Activated T-helper 17 cell treated with anti-CD3 and anti-CD28 coated beads, Interleukin-2, amount 50 U/mL, for 72 hours (primary cell): ENCODE data around the gene RALGPS1. TPM values are rescaled to one million over a fixed set of nuclear protein-coding genes. Genes with fewer than 3 reads are reported as not detected.

Experiments
- ATAC-seq: fragments of 150-1000 bp; cut with Tn5 transposase; replicated peaks from 2 replicates; pipeline ENCODE4 v1.10.0; 2021; ENCODE audit warnings: mild to moderate bottlenecking, moderate library complexity
- H3K27ac Mint-ChIP-seq: one replicate; pipeline ENCODE4 v1.8.0; 2022; ENCODE audit warnings: mixed read lengths
- H3K27me3 Mint-ChIP-seq: one replicate; pipeline ENCODE4 v1.8.0; 2022; ENCODE audit warnings: mixed read lengths
- H3K36me3 Mint-ChIP-seq: one replicate; pipeline ENCODE4 v1.8.0; 2022; ENCODE audit warnings: low read depth, mild to moderate bottlenecking, mixed read lengths
- H3K4me1 Mint-ChIP-seq: one replicate; pipeline ENCODE4 v1.8.0; 2022; ENCODE audit warnings: mixed read lengths
- H3K4me3 Mint-ChIP-seq: one replicate; pipeline ENCODE4 v1.8.0; 2022; ENCODE audit warnings: mild to moderate bottlenecking, mixed read lengths
- H3K9me3 Mint-ChIP-seq: one replicate; pipeline ENCODE4 v1.8.0; 2022; ENCODE audit warnings: mixed read lengths
- total RNA-seq, 2 donors: library from RNA; stranded (reverse); gene quantifications; one replicate each; pipeline ENCODE4 v1.2.3, GENCODE V29; 2022

The RALGPS1 gene
- total RNA-seq, 2 donors from 2014 or later = 2.3 to 3.4 TPM

- no peak overlapping the region for H3K27ac Mint-ChIP-seq
These were observed 269.4 kb downstream of the RALGPS1 start for GRCh38 chr9:127183814-127184582.

GRCh38 chr9:127184641-127185040 lies 270.1 kb downstream of the RALGPS1 start:
- Mint-ChIP-seq H3K4me3 (no peak overlapping the region), H3K36me3 (no peaks in the 10 kb centered on the region), H3K27ac (no peak overlapping the region), H3K27me3 (no peaks in the 10 kb centered on the region), H3K4me1 (no peaks in the 10 kb centered on the region), H3K9me3 (no peaks in the 10 kb centered on the region)
- no peak for ATAC-seq

More at GRCh38 chr9:127183814-127184582, 269.4 kb downstream of the RALGPS1 start:
- H3K4me1 Mint-ChIP-seq = no peaks in the 10 kb centered on the region
- no peaks in the 10 kb centered on the region for H3K36me3 Mint-ChIP-seq
- H3K4me3 Mint-ChIP-seq = no peak overlapping the region
- H3K27me3 Mint-ChIP-seq = no peaks in the 10 kb centered on the region
- H3K9me3 Mint-ChIP-seq = no peaks in the 10 kb centered on the region
- no peak for ATAC-seq

DNA sequence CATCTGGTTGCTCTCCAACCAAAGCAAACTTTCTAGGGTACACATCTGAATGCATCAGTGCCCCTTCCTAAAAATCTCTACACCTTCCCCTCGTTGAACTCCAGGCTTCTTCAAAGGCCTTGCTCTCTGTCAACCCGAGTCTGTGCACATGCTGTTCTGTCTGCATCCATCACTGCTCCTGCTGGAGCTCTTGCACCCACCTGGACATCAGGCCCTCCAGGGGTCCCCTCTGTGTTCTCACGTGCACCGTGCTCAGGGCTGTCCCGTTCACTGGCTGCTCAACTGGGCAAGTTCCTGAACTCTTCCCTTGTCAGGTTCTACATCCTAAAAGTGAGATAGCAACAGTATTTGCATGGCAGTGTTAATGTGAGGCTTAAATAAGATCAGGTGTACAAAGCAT lies 270.6 kb downstream of the RALGPS1 start:
- no peak for ATAC-seq
- H3K4me1 Mint-ChIP-seq = no peaks in the 10 kb centered on the region
- H3K36me3 Mint-ChIP-seq = no peaks in the 10 kb centered on the region
- H3K4me3 Mint-ChIP-seq = no peak overlapping the region
- H3K27me3 Mint-ChIP-seq = no peaks in the 10 kb centered on the region
- H3K9me3 Mint-ChIP-seq = no peaks in the 10 kb centered on the region
- no peak overlapping the region for H3K27ac Mint-ChIP-seq

GRCh38 chr9:127185931-127186781 lies 271.6 kb downstream of the RALGPS1 start:
- ATAC-seq = no peak
- no peaks in the 10 kb centered on the region for H3K9me3 Mint-ChIP-seq
- no peaks in the 10 kb centered on the region for H3K4me1 Mint-ChIP-seq
- H3K27ac Mint-ChIP-seq = no peak overlapping the region
- H3K36me3 Mint-ChIP-seq = no peaks in the 10 kb centered on the region
- H3K4me3 Mint-ChIP-seq = no peak overlapping the region
- no peaks in the 10 kb centered on the region for H3K27me3 Mint-ChIP-seq

DNA sequence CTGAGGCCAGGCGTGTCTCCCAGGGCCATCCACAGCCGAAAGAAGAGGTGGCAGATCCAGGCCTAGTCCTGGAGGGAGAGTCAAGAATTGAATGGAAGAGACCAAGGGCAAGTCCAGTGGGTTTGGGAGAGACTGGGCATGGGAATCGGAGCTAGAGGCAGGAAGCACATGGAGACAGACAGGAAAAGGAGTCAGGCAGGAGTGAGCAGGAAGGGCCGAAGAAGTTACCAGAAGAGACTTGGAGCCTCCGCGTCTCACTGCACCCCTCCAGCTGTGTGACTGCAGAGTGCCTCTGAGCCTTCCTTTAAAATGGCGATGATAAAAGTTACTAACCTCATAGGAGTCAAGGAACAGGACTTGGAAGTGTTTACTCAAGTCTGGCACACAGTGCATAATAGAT lies 272.2 kb downstream of the RALGPS1 start:
- no peak for ATAC-seq
- Mint-ChIP-seq H3K4me3 (no peak overlapping the region), H3K27me3 (no peaks in the 10 kb centered on the region)

GRCh38 chr9:127187231-127187956 lies 272.8 kb downstream of the RALGPS1 start:
- Mint-ChIP-seq H3K9me3 (no peaks in the 10 kb centered on the region), H3K4me1 (no peaks in the 10 kb centered on the region), H3K36me3 (no peaks in the 10 kb centered on the region), H3K4me3 (no peak overlapping the region), H3K27ac (no peak overlapping the region), H3K27me3 (no peaks in the 10 kb centered on the region)
- ATAC-seq = no peak

More for the DNA sequence above, 272.2 kb downstream of the RALGPS1 start:
- Mint-ChIP-seq H3K27ac (no peak overlapping the region), H3K9me3 (no peaks in the 10 kb centered on the region), H3K4me1 (no peaks in the 10 kb centered on the region), H3K36me3 (no peaks in the 10 kb centered on the region)

GRCh38 chr9:127188396-127188795 lies 273.8 kb downstream of the RALGPS1 start:
- ATAC-seq = no peak
- H3K4me1 Mint-ChIP-seq = no peaks in the 10 kb centered on the region
- H3K36me3 Mint-ChIP-seq = no peaks in the 10 kb centered on the region
- H3K27me3 Mint-ChIP-seq = no peaks in the 10 kb centered on the region
- H3K9me3 Mint-ChIP-seq = no peaks in the 10 kb centered on the region
- H3K4me3 Mint-ChIP-seq = no peak overlapping the region
- H3K27ac Mint-ChIP-seq = no peak overlapping the region

- no peaks in the 10 kb centered on the region for H3K27me3 Mint-ChIP-seq
These were observed 275.0 kb downstream of the RALGPS1 start for GRCh38 chr9:127189628-127190027.

GRCh38 chr9:127192744-127193143 lies 278.2 kb downstream of the RALGPS1 start:
- ATAC-seq = no peak
- no peaks in the 10 kb centered on the region for H3K9me3 Mint-ChIP-seq
- H3K36me3 Mint-ChIP-seq = no peaks in the 10 kb centered on the region
- no peak overlapping the region for H3K4me3 Mint-ChIP-seq
- H3K27ac Mint-ChIP-seq = no peak overlapping the region
- no peaks in the 10 kb centered on the region for H3K4me1 Mint-ChIP-seq
- H3K27me3 Mint-ChIP-seq = no peaks in the 10 kb centered on the region

More at GRCh38 chr9:127189628-127190027, 275.0 kb downstream of the RALGPS1 start:
- H3K4me3 Mint-ChIP-seq = no peak overlapping the region
- no peaks in the 10 kb centered on the region for H3K9me3 Mint-ChIP-seq
- H3K4me1 Mint-ChIP-seq = no peaks in the 10 kb centered on the region
- ATAC-seq = no peak
- no peak overlapping the region for H3K27ac Mint-ChIP-seq
- H3K36me3 Mint-ChIP-seq = no peaks in the 10 kb centered on the region

- H3K9me3 Mint-ChIP-seq = no peaks in the 10 kb centered on the region
- no peak overlapping the region for H3K4me3 Mint-ChIP-seq
- no peaks in the 10 kb centered on the region for H3K27me3 Mint-ChIP-seq
- H3K36me3 Mint-ChIP-seq = no peaks in the 10 kb centered on the region
- no peaks in the 10 kb centered on the region for H3K4me1 Mint-ChIP-seq
- H3K27ac Mint-ChIP-seq = no peak overlapping the region
- no peak for ATAC-seq
These were observed 278.9 kb downstream of the RALGPS1 start for GRCh38 chr9:127193483-127193882.

DNA sequence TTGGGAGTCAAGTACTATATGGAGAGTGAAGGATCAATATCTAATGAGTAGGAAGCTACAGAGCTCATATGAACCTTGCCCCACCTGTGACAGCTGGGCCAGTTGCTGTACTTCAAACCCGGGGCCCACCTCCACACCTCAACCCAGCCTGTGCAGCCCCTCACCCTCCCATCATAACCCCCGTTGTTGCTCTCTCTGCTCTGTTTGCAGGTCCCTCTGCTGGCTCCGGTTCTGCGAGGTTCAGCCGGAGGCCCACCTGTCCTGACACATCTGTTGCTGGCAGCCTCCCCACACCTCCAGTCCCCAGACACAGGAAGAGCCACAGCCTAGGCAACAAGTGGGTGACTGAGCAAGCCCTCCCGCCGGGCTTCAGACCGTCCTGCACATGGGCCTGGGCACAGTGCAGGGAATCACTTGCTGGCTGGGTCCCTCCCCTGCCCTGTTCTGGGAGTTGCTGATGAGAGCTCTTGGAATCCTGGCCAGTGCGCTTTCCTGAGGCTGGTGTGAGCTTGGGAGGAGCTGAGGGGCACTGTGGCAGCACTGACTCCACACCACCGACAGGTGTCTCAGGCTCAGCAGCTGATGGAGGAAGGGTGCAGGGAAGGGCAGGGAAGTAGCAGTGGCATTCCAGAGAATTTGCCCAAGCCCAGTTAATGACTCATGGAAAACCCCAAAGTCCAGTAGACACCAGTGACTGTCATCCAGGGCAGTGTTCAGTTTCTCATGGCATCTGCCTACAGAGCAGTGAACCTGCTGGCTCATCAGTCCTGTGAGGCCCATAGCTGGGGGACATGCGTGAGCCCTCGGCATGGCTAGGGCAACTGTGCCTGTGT lies 280.5 kb downstream of the RALGPS1 start:
- H3K4me1 Mint-ChIP-seq = no peaks in the 10 kb centered on the region
- no peaks in the 10 kb centered on the region for H3K27me3 Mint-ChIP-seq
- no peaks in the 10 kb centered on the region for H3K9me3 Mint-ChIP-seq
- H3K27ac Mint-ChIP-seq = no peak overlapping the region
- ATAC-seq = no peak
- no peaks in the 10 kb centered on the region for H3K36me3 Mint-ChIP-seq
- H3K4me3 Mint-ChIP-seq = no peak overlapping the region

DNA sequence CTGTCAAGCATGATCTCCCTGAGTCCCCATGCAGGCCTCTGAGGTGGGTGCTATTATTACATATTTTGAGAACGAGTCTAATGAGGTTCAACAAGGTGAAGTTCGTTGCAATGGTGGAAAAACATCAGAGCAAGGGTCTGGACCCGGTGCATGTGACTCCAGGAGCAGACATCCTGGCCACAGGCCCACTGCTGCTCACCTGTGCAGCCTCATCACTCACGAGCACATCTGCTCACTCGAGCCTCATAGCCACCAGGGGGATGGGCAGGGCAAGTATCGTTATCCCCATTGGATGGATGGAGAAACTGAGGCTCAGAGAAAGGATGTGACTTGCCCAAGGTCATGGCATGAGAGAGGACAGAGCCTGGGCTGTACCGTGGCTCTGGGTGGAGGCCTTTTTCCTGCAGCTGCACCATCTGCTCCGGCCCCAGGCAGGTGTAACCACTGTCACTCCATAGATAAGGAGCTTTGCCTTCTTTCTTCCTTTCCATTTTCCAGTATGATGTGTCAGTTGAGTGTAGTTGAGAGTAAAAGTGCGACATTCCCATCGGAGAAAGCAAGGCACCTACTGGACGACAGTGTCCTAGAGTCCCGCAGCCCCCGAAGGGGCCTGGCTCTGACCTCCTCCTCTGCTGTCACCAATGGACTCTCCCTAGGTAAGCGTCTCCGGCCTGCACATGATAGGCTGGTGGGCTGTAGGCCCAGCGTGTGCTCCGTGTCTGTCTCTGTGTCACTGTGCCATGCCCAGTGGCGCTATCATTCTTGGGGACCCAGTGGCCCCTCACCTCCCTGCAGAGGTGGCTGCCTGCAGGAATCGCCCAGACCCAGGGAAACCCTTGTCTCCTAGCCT lies 281.6 kb downstream of the RALGPS1 start:
- peak overlapping the region; percentile 69 for H3K27ac Mint-ChIP-seq
- no peak overlapping the region for H3K4me3 Mint-ChIP-seq
- ATAC-seq = no peak
- no peaks in the 10 kb centered on the region for H3K27me3 Mint-ChIP-seq
- H3K9me3 Mint-ChIP-seq = no peaks in the 10 kb centered on the region
- H3K36me3 Mint-ChIP-seq = no peaks in the 10 kb centered on the region
- no peaks in the 10 kb centered on the region for H3K4me1 Mint-ChIP-seq

GRCh38 chr9:127196826-127197145 lies 282.2 kb downstream of the RALGPS1 start:
- Mint-ChIP-seq H3K9me3 (no peaks in the 10 kb centered on the region), H3K4me3 (no peak overlapping the region), H3K4me1 (no peaks in the 10 kb centered on the region), H3K27me3 (no peaks in the 10 kb centered on the region), H3K36me3 (no peaks in the 10 kb centered on the region), H3K27ac (peak overlapping the region; percentile 69)
- no peak for ATAC-seq
